GF-D8 (cell line): Measurements from ENCODE around the gene MST1.

Experiments used
- DNase-seq: peaks from one replicate; lab custom pipeline; 2025; lab: John Stamatoyannopoulos, UW

Gene MST1

GRCh38 chr3:49717959-49718857, 28.9 kb upstream of the MST1 start:
- DNase-seq = no peak

GRCh38 chr3:49717211-49717958, 28.1 kb upstream of the MST1 start:
- DNase-seq = no peak

GRCh38 chr3:49716691-49717210, 27.5 kb upstream of the MST1 start:
- DNase-seq = no peak

- no peak for DNase-seq
These were observed 26.9 kb upstream of the MST1 start for GRCh38 chr3:49716169-49716568.

- DNase-seq = no peak
These were observed 26.4 kb upstream of the MST1 start for GRCh38 chr3:49715611-49716121.

- no peak for DNase-seq
These were observed 25.7 kb upstream of the MST1 start for GRCh38 chr3:49714728-49715550.

- DNase-seq = no peak
These were observed 24.2 kb upstream of the MST1 start for GRCh38 chr3:49713336-49714105.

GRCh38 chr3:49712631-49713317, 23.5 kb upstream of the MST1 start:
- DNase-seq = no peak

- no peak for DNase-seq
These were observed 22.9 kb upstream of the MST1 start for GRCh38 chr3:49712166-49712565.

GRCh38 chr3:49711489-49711888, 22.2 kb upstream of the MST1 start:
- DNase-seq = no peak

- no peak for DNase-seq
These were observed 20.6 kb upstream of the MST1 start for GRCh38 chr3:49709852-49710251.

GRCh38 chr3:49707113-49707480, 17.8 kb upstream of the MST1 start:
- no peak for DNase-seq

GRCh38 chr3:49706456-49707112, 17.3 kb upstream of the MST1 start:
- no peak for DNase-seq

GRCh38 chr3:49705390-49705960, 16.2 kb upstream of the MST1 start:
- no peak for DNase-seq

- no peak for DNase-seq
These were observed 15.4 kb upstream of the MST1 start for GRCh38 chr3:49704629-49705028.

- no peak for DNase-seq
These were observed 14.7 kb upstream of the MST1 start for GRCh38 chr3:49703956-49704355.

GRCh38 chr3:49703443-49703927, 14.2 kb upstream of the MST1 start:
- DNase-seq = no peak

- DNase-seq = no peak
These were observed 13.4 kb upstream of the MST1 start for GRCh38 chr3:49702672-49703071.

- DNase-seq = no peak
These were observed 12.3 kb upstream of the MST1 start for GRCh38 chr3:49701388-49702077.
